GM18909 (cell line): Measurements from ENCODE around the gene GART.
"Not testable (repeated sequence)": the region's sequence is repeated elsewhere in the genome, so short reads cannot be mapped to it uniquely, and the experiment has no call there.

Experiments
- ATAC-seq: cut with Tn5 transposase; IDR thresholded peaks from one replicate; pipeline ENCODE4 v1.9.1; 2021; ENCODE audit warnings: mild to moderate bottlenecking; ENCODE audit not compliant: unreplicated experiment, poor library complexity

GART gene

GRCh38 chr21:33478182-33478581 lies 63.7 kb downstream of the GART start:
- no peak for ATAC-seq

- ATAC-seq = no peak
Measured at GRCh38 chr21:33477066-33477465, 64.9 kb downstream of the GART start.

- no peak for ATAC-seq
Measured at GRCh38 chr21:33473344-33473743, 68.6 kb downstream of the GART start.

GRCh38 chr21:33470701-33471100 lies 71.2 kb downstream of the GART start:
- no peak for ATAC-seq

- not testable (repeated sequence) for ATAC-seq
Measured at GRCh38 chr21:33469183-33469582, 72.7 kb downstream of the GART start.

- no peak for ATAC-seq
Measured at GRCh38 chr21:33461538-33462250, 80.2 kb downstream of the GART start.

- no peak for ATAC-seq
Measured at GRCh38 chr21:33458861-33459260, 83.1 kb downstream of the GART start.

- no peak for ATAC-seq
Measured at GRCh38 chr21:33455686-33456446, 86.1 kb downstream of the GART start.
